Thyroid gland (tissue), 4 donors: ENCODE measurements around the gene VSIG2.

ENCODE experiments used
- POLR2A ChIP-seq, 2 donors: fragments of 450-650 bp; IDR thresholded peaks; one replicate each; pipeline ENCODE4 v1.6.1; 2017; ENCODE audit warnings: antibody characterized with exemption in 2 of 2, mild to moderate bottlenecking in 2 of 2, moderate library complexity in 1 of 2
- TF ChIP-seq, protein P1 (sequence below), 6 experiments: fragments of 200-600 bp in 3 of 6; fragments of 450-650 bp in 3 of 6; sonication (generic) in 3 of 6; IDR thresholded peaks; one replicate each; pipeline ENCODE4 v1.5.1; 2016 to 2019; ENCODE audit warnings: antibody characterized with exemption in 6 of 6, mild to moderate bottlenecking in 2 of 6, inconsistent platforms in 1 of 6, moderate library complexity in 1 of 6

DNA sequence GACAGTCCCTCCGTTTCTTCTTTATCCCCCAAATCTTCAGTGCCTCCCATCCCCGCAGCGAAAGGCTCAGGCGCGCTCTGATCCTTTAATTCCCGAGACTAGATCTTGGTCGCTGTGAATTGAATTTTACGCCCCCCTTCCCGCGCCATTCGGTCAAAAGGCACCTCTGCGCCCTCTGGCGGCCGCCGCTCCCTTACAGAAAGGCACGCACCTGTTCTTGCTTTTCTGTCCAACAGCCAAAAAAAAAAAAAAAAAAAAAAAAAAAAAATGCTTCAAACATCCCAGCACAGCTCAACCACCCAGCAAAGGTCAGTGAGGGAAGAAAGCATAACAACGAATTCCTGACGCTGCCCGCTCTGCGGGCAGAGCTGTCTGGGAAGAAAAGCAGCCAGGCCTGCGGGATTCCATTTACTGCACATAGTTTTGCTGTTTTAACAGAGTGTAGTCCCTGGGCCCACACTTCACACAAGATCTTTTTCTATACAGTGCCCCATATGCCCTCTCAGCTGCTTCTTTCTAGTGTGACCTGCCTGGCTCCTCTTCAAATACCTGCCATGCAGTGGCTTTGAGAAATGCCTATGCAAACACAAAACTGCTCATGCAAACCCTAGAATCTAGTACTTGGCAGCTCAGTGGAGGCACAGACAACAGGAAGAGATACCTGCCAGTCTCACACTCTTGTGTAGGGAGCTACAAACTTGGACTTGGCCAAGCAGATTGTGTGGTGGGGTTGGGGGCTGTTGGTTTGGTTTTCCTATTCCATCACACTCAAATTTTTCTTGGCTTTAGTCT lies 11.3 kb upstream of the VSIG2 start:
- TF ChIP-seq POLR2A (IDR thresholded peaks at IDR 0.05), result peak in 1 of 2 donors; percentile 29
- TF ChIP-seq, protein P1, sequence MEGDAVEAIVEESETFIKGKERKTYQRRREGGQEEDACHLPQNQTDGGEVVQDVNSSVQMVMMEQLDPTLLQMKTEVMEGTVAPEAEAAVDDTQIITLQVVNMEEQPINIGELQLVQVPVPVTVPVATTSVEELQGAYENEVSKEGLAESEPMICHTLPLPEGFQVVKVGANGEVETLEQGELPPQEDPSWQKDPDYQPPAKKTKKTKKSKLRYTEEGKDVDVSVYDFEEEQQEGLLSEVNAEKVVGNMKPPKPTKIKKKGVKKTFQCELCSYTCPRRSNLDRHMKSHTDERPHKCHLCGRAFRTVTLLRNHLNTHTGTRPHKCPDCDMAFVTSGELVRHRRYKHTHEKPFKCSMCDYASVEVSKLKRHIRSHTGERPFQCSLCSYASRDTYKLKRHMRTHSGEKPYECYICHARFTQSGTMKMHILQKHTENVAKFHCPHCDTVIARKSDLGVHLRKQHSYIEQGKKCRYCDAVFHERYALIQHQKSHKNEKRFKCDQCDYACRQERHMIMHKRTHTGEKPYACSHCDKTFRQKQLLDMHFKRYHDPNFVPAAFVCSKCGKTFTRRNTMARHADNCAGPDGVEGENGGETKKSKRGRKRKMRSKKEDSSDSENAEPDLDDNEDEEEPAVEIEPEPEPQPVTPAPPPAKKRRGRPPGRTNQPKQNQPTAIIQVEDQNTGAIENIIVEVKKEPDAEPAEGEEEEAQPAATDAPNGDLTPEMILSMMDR (IDR thresholded peaks at IDR 0.05), result peak; percentile 57 to 88 (median 74)
